Measurements from ENCODE around the gene PRKRA.

PRKRA gene

GRCh38 chr2:178484245-178485041, 33.5 kb upstream of the PRKRA start:
- no peak overlapping the region for H3K4me3 ChIP-seq (ENCODE audit: low read length)
- DNase-seq (ENCODE audit: low read depth) = no peak
- no peak for TF ChIP-seq CTCF (conservative IDR thresholded peaks at IDR 0.05; ENCODE audit: low read length)

- TF ChIP-seq CTCF (conservative IDR thresholded peaks at IDR 0.05; ENCODE audit: low read length) = no peak
- no peak for DNase-seq (ENCODE audit: low read depth)
- peak overlapping the region; percentile 18 for H3K4me3 ChIP-seq (ENCODE audit: low read length)
Observed at GRCh38 chr2:178482437-178482836, 31.5 kb upstream of the PRKRA start.

GRCh38 chr2:178480227-178481181, 29.5 kb upstream of the PRKRA start, which contains the start of gene PLEKHA3:
Gene PLEKHA3 (plus strand): TSS chr2:178480457. CDS start chr2:178480870, 413 bp downstream.
- DNase-seq (ENCODE audit: low read depth) = peak; percentile 95
- H3K4me3 ChIP-seq (ENCODE audit: low read length) = peak within 1 kb of the TSS; percentile 92
- TF ChIP-seq CTCF (conservative IDR thresholded peaks at IDR 0.05; ENCODE audit: low read length) = no peak

GRCh38 chr2:178479758-178480226, 28.8 kb upstream of the PRKRA start:
- no peak for TF ChIP-seq CTCF (conservative IDR thresholded peaks at IDR 0.05; ENCODE audit: low read length)
- DNase-seq (ENCODE audit: low read depth) = no peak

GRCh38 chr2:178479275-178479616, 28.3 kb upstream of the PRKRA start:
- peak overlapping the region; percentile 92 for H3K4me3 ChIP-seq (ENCODE audit: low read length)
- no peak for DNase-seq (ENCODE audit: low read depth)
- no peak for TF ChIP-seq CTCF (conservative IDR thresholded peaks at IDR 0.05; ENCODE audit: low read length)

More at GRCh38 chr2:178479758-178480226, 28.8 kb upstream of the PRKRA start:
- H3K4me3 ChIP-seq (ENCODE audit: low read length) = peak overlapping the region; percentile 47

GRCh38 chr2:178478439-178479274, 27.7 kb upstream of the PRKRA start, which contains the start of gene FKBP7:
Gene FKBP7 (minus strand): TSS chr2:178478600. CDS start chr2:178478499, 101 bp downstream.
- TF ChIP-seq CTCF (conservative IDR thresholded peaks at IDR 0.05; ENCODE audit: low read length) = peak; percentile 74
- DNase-seq (ENCODE audit: low read depth) = peak; percentile 77
- peak within 1 kb of the TSS; percentile 92 for H3K4me3 ChIP-seq (ENCODE audit: low read length)

Data from AG10803 (cell line).